Stimulated activated CD4-positive, alpha-beta T cell treated with anti-CD3 and anti-CD28 coated beads, Interleukin-12 subunit alpha, Interleukin-12 subunit beta, amount 100 ng/mL, for 48 hours (primary cell): ENCODE results near the gene PIK3R1.

Source experiments
- DNase-seq, 3 donors: peaks; one replicate each; pipeline ENCODE4 v3.0.0-alpha.2; 2020; ENCODE audit warnings: low read depth in 2 of 3, low spot score in 1 of 3

Gene PIK3R1

GRCh38 chr5:68320413-68320986, 104.9 kb downstream of the PIK3R1 start:
- no peak for DNase-seq

DNA sequence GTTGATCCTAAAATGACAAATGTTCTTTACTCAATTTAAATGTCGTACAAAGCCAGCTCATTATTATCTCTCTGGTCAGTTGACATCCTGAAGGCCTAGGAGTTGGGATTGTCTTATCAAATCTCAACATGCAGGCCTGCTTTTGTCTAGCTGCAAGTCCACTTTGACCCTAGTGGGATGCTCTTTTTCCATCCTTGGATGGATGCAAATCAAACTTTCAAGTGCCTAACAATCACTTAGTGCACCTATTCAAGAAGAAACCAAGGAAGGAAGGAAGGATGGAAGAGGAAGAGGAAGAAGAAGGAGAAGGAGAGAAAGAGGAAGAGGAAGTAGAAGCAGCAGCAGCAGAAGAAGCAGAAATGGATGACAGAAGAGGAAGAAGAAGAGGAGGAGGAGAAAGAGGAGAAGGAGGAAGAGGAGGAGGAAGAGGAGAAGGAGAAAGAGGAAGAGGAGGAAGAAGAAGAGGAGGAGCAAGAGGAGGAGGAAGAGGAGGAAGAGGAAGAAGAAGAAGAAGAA, 109.6 kb downstream of the PIK3R1 start:
- DNase-seq, result no peak

DNA sequence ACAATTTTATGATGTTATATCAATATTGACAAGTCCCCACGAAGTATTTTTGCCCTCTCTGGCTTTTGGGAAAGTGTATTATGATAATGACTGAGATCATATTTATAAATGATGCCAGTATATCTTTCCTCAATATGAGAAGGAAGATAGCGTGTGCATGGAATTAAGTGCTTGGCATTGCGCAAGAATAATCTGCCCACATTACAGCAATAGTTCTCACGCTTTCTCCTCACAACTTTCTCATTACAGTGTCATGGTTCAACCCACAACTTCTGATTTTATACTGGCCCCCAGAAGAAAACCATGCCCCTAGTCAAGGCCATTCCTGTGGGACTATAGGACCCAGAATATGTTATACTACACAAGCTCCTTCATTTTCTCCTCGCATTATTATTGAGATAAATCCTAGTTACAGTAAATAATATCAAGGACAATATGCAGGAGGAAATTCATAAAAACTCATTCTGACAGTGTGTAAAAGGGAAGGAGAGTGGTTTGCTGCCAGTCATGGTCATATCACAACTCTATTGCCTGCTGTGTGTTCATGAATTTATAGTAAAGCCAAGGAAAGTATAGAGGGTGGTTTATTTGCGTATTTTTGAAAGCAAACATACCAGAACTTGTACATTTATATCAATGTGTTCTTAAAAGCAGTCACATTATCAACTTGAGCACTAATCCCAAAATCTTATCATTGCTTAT, 114.1 kb downstream of the PIK3R1 start:
- no peak for DNase-seq

GRCh38 chr5:68330574-68330973, 115.0 kb downstream of the PIK3R1 start:
- no peak for DNase-seq

DNA sequence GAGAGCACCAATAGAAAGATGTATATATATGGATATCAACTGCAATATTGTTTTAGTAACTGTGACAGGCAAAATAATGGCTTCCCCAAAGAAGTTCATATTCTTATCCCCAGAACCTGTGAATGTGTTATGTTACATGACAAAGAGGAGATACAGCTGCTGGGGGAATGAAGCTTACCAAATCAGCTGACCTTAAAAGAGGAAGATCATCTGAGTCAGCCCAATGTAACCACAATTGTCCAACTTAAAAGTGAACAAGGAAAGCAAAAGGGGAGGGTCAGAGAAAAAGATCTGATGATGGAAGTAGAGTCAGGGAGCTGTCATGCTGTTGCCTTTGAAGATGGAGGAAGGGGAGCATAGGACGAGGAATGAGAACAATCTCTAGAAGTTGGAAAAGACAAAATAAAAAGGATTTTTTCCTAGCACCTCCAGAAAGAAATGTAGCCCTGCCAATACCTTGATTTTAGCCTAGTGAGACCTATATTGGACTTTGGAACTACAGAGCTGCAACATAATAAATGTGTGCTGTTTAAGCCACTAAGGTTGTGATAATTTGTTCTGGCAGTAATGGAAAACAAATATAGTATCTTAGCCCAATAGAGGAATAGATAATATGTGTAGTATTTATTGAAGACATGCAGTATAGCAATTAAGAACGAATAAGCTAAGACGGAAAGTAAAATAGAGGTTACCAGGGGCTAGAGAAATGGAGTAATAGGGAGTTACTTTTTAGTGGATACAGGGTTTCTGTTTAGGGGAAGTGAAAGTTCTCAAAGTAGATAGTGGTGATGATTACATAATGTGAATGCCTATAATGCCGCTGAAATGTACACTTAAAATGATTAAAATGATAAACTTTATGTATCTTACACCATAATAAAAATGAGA, 115.9 kb downstream of the PIK3R1 start:
- DNase-seq, result no peak

DNA sequence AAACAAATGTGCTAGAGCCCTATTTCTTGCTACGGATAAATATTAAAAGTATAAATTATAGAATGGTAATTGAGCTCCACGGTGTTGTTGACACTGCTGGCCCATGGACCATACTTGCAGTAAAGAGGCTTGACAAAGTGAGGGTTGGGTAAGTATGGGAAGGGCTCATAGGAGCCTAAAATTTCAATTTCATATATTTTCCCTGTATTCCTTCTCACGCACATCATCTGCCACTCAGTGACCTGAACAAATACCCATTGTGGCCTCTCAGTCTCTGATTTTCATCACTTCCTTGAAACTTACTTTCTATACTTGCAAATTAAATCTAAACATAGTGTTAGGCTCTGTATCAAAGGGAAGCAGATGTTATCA, 116.5 kb downstream of the PIK3R1 start:
- no peak for DNase-seq

GRCh38 chr5:68332556-68332955, 117.0 kb downstream of the PIK3R1 start:
- no peak for DNase-seq

DNA sequence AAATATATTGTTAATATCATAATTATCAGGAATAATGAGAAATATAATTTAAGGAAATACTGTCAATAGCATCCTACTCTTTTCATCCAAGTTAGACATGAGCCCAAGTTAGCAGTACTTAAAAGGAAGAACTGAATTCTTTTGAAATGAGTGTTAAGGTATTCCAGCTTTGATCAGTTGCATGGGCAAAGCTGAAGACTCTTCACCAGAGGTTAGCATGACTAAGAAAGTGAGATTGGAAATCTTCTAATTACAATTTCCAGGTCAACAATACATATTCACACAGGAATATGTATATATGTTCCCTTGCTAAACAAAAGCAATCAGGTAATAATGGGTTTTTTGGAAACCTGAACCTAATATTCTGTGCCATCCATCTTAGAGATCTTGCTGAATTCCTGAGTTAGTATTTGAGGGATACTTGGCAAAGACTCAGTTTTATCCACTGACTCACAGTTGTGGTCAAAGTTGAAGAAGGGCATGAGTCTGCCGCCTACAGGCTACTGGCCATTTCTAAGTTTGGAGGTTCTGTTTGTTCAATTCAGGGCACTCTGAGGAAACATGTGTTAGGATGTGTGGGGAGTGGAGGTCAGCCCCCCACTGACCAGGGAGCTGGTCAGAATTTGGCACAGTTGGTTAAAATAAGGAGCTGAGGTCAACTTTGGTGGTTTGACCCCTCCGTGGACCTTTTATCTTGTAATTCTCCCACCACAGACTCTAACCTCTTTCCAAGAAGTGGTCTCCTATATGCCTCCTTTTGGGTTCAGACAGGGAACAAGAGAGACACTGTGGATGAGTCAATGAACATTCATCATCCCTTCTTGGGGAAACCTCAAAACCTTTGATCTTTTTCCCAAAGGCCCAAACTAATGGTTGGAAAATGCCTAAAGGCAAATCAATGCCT, 118.3 kb downstream of the PIK3R1 start:
- DNase-seq, result no peak

DNA sequence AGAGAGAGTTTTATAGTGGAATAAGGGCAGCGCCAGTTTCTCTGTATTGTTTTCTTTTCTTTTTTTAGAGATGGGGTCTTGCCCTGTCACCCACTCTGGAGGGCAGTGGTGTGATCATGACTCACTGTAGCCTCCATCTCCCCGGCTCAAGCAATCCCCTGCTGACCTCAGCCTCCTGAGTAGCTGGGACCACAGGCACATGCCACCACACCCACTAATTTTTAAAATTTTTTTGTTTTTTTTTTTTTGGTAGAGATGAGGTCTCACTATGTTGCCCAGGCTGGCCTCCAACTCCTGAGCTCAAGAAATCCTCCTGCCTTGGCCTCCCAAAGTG, 119.0 kb downstream of the PIK3R1 start:
- DNase-seq, result no peak

DNA sequence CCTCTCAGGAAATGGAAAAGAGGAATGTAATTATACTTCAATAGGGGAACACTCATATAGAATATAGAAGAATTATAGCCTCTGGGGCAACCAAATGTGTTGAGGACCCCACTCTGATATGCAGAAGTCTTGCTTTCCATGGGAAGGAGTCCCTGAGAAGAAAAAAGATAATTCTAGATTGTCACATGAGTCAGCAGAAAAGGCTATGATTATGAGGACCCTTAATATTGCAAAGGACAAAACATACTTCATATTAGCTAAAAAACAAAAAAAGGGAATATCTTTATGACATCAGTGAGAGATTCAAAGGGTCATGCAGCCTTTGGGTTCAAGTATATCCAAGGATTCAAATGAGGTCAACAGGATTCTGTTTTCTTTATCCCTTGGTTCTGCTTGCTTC, 119.5 kb downstream of the PIK3R1 start:
- DNase-seq, result no peak

- no peak for DNase-seq
These were observed 120.6 kb downstream of the PIK3R1 start for GRCh38 chr5:68336200-68336599.

DNA sequence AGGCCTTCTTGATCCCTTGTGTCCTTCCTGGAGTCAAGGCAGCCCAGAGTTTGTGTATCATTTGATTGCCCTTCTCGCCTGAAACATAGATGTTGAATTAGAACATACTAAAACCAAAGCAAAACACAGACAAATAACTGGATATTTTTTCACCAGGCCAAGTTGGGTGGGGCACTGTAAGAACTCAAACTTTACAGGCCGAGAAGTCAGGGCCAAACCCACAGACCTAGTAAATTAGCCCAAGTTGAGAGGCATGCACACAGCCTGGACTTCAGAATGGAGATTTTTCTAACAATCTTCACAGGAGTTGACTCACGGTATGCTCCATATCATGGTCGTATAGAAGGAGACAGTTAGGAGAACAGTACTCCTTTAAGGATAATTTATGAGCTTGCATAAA, 121.7 kb downstream of the PIK3R1 start:
- DNase-seq, result no peak

DNA sequence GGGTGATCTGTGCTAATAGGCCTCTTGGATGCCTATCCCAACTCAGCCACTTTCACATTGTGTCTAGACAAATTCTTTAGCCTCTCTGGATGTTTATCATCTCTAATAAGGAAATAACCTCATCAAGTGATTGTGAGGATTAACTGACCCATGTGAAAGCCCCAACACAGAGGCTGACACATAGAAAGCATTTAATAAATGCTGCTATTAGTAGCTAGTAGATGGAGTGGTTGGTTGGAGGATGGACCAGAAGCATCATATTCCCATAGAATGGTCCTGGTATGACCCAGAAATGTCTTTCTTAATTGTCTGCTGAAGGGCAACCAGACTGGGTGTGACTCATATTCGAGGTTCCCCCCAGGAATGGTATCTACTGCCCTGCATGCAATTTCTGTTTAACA, 124.4 kb downstream of the PIK3R1 start:
- DNase-seq, result no peak

DNA sequence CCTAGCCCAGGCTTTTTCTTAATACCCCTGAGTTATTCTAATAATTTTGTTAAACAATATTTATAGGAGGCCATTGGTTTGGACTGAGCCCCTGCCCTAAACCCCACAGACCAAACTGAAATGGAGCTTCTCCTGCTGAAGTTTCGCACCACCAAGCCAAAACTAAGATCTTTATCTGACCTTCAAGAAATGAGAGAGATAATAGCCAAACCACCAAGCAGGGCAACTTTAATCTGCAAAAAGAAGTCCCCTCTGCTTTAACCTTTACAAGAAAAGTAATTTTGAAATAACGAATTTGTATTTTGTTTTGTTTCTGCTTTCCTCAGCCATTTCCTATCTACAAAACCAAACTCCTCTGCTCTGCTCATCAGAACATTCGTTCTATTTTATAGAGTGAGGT, 125.5 kb downstream of the PIK3R1 start:
- no peak for DNase-seq

DNA sequence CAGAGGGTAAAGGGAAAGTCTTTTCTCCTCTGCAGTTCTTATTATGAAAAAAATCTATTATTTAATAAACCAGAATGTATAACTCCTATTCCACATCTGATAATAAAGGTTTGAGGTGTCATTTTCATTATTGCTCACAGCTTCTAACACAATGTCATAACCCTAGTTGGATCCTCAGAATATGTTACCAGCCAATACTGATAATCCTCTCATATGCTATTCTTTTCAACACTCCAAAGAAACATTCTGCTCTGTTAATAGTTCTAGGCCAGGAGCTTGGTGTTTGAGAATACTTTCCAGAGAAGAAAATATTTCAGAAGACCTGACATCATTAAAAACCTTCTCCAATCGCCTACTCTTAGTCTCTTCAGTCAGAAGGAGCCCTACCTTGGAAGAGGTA, 127.1 kb downstream of the PIK3R1 start:
- no peak for DNase-seq

DNA sequence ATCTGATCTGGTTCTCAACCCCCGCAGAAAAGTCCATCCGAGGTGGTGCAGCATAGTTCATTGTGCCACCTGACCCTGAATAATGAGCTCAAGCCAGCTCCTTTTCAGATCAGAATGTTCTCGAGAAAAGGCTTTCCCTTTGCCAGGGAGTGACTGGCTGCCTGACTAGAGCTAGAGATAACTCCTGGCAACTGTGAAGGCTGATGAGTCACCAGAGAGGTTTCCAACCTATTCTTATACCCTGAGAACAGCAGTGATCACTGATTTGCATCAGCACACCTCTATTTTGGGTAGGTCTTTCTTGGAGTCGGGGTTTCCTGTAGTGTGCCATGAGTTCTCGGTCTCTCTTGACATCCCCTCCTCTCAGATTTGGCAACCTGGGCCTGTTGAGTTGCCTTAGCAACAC, 127.9 kb downstream of the PIK3R1 start:
- DNase-seq, result peak in 2 of 3 donors; percentile 8 to 20

- DNase-seq, result no peak
These were observed 129.0 kb downstream of the PIK3R1 start for GRCh38 chr5:68344447-68345111.

DNA sequence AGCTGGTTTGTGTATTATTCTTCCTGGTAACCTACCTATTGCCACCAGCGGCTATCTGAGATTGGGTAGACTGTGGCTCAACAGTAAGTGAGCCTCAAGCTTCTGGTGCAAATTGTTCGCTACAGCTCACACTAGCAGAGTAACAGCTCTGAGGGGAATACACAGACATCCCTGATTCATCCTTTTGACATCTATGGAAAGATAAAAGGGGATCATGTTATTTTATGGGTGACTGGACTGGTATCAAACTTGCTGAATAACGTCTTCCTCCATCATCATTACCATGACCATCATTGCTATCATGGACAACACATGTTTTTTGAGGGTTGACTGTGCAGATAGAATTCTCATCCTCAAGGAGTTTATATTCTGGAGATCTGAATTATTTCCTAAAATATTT, 129.6 kb downstream of the PIK3R1 start:
- no peak for DNase-seq

- DNase-seq, result no peak
These were observed 130.0 kb downstream of the PIK3R1 start for GRCh38 chr5:68345582-68345981.

- DNase-seq, result no peak
These were observed 132.0 kb downstream of the PIK3R1 start for GRCh38 chr5:68347536-68347935.
